WTC11 (cell line): ENCODE data around the gene TM2D1. TPM values are rescaled to one million over a fixed set of nuclear protein-coding genes. Genes with fewer than 3 reads are reported as not detected.

Source experiments
- ATAC-seq: fragments of 200-7000 bp; cut with Tn5 transposase; 2 replicates; pipeline ENCODE4 v1.10.0; 2021; ENCODE audit warnings: mild to moderate bottlenecking, moderate library complexity
- CTCF ChIA-PET: fragments of 300-600 bp; sonication (Branson Sonifier 250); formaldehyde crosslinking; loops from one replicate; lab custom pipeline; 2021; ENCODE audit warnings: antibody characterized with exemption; lab: Charles Lee
- POLR2A ChIA-PET: fragments of 350-600 bp; sonication (Branson Sonifier 250); formaldehyde crosslinking; loops from one replicate; lab custom pipeline; 2021; ENCODE audit warnings: antibody characterized with exemption; lab: Charles Lee
- DNase-seq: peaks from one replicate; pipeline ENCODE4 v3.0.0; 2021; ENCODE audit warnings: low spot score
- H3K27ac Mint-ChIP-seq: 2 replicates; pipeline ENCODE4 v1.8.0; 2021; ENCODE audit warnings: mixed read lengths
- H3K27me3 Mint-ChIP-seq: 2 replicates; pipeline ENCODE4 v1.8.0; 2021; ENCODE audit warnings: low read depth, mild to moderate bottlenecking, moderate library complexity, mixed read lengths
- H3K36me3 Mint-ChIP-seq: 2 replicates; pipeline ENCODE4 v1.8.0; 2021; ENCODE audit warnings: mixed read lengths
- H3K4me1 Mint-ChIP-seq: 2 replicates; pipeline ENCODE4 v1.8.0; 2022; ENCODE audit warnings: mixed read lengths
- H3K4me3 Mint-ChIP-seq: 2 replicates; pipeline ENCODE4 v1.8.0; 2021; ENCODE audit warnings: mild to moderate bottlenecking, moderate library complexity, mixed read lengths
- H3K9me3 Mint-ChIP-seq: 2 replicates; pipeline ENCODE4 v1.8.0; 2021; ENCODE audit warnings: mixed read lengths
- CREM ChIP-seq: sonication (generic); formaldehyde crosslinking; IDR thresholded peaks from 2 replicates; pipeline ENCODE4 v1.8.1; 2022; ENCODE audit warnings: mild to moderate bottlenecking, missing genetic modification reagents, moderate library complexity
- ESRRA ChIP-seq: sonication (generic); formaldehyde crosslinking; IDR thresholded peaks from 2 replicates; pipeline ENCODE4 v1.8.1; 2022; ENCODE audit warnings: mild to moderate bottlenecking, missing genetic modification reagents, borderline replicate concordance
- FOXP1 ChIP-seq: sonication (generic); formaldehyde crosslinking; IDR thresholded peaks from 2 replicates; pipeline ENCODE4 v1.8.0; 2022; ENCODE audit warnings: missing genetic modification reagents, mild to moderate bottlenecking, moderate library complexity, borderline replicate concordance
- GRHL2 ChIP-seq: fragments of 250-450 bp; sonication (Bioruptor Pico); IDR thresholded peaks from 2 replicates; pipeline ENCODE4 v1.8.0; 2022; ENCODE audit warnings: mild to moderate bottlenecking, moderate library complexity; ENCODE audit not compliant: insufficient replicate concordance, severe bottlenecking
- HMGA2 ChIP-seq: fragments of 250-450 bp; sonication (Bioruptor Pico); IDR thresholded peaks from 2 replicates; pipeline ENCODE4 v1.4.0; 2021; ENCODE audit warnings: mild to moderate bottlenecking, moderate library complexity
- MXD4 ChIP-seq: fragments of 250-450 bp; sonication (Bioruptor Pico); IDR thresholded peaks from 2 replicates; pipeline ENCODE4 v1.8.0; 2021; ENCODE audit warnings: mild to moderate bottlenecking, moderate library complexity, borderline replicate concordance
- NFE2L1 ChIP-seq: sonication (generic); formaldehyde crosslinking; IDR thresholded peaks from 2 replicates; pipeline ENCODE4 v1.8.1; 2023; ENCODE audit warnings: missing genetic modification reagents
- PRDM15 ChIP-seq: sonication (generic); formaldehyde crosslinking; IDR thresholded peaks from 2 replicates; pipeline ENCODE4 v1.8.0; 2022; ENCODE audit warnings: missing genetic modification reagents
- SMAD3 ChIP-seq: sonication (generic); formaldehyde crosslinking; IDR thresholded peaks from 2 replicates; pipeline ENCODE4 v1.8.0; 2022; ENCODE audit warnings: missing genetic modification reagents, mild to moderate bottlenecking, borderline replicate concordance
- SOX15 ChIP-seq: fragments of 250-450 bp; sonication (Bioruptor Pico); IDR thresholded peaks from 2 replicates; pipeline ENCODE4 v1.9.0; 2021; ENCODE audit warnings: mild to moderate bottlenecking
- ZNF121 ChIP-seq: sonication (generic); formaldehyde crosslinking; IDR thresholded peaks from 2 replicates; pipeline ENCODE4 v1.8.0; 2023; ENCODE audit warnings: missing genetic modification reagents
- ZNF138 ChIP-seq: sonication (generic); formaldehyde crosslinking; conservative IDR thresholded peaks from 2 replicates; pipeline ENCODE4 v1.8.1; 2022; ENCODE audit warnings: mild to moderate bottlenecking, moderate library complexity, missing genetic modification reagents
- ZNF219 ChIP-seq: sonication (generic); formaldehyde crosslinking; IDR thresholded peaks from 2 replicates; pipeline ENCODE4 v1.8.0; 2023; ENCODE audit warnings: missing genetic modification reagents, mild to moderate bottlenecking, borderline replicate concordance
- ZNF232 ChIP-seq: sonication (generic); formaldehyde crosslinking; IDR thresholded peaks from 2 replicates; pipeline ENCODE4 v1.8.0; 2022; ENCODE audit warnings: mild to moderate bottlenecking, missing genetic modification reagents
- ZNF263 ChIP-seq: sonication (generic); formaldehyde crosslinking; IDR thresholded peaks from 2 replicates; pipeline ENCODE4 v1.8.1; 2022; ENCODE audit warnings: low read depth, mild to moderate bottlenecking, moderate library complexity, missing genetic modification reagents
- ZNF423 ChIP-seq: fragments of 250-450 bp; sonication (Bioruptor Pico); IDR thresholded peaks from 2 replicates; pipeline ENCODE4 v2.1.2; 2022; ENCODE audit warnings: mild to moderate bottlenecking, moderate library complexity
- ZNF425 ChIP-seq: fragments of 250-450 bp; sonication (Bioruptor Pico); conservative IDR thresholded peaks from 2 replicates; pipeline ENCODE4 v1.9.0; 2021; ENCODE audit warnings: mild to moderate bottlenecking
- ZNF671 ChIP-seq: fragments of 250-450 bp; sonication (Bioruptor Pico); IDR thresholded peaks from 2 replicates; pipeline ENCODE4 v1.8.0; 2021; ENCODE audit warnings: mild to moderate bottlenecking
- total RNA-seq: library from RNA; stranded (reverse); gene quantifications from 3 replicates; pipeline ENCODE4 v1.2.3, GENCODE V29; 2021
- TF ChIP-seq, protein P1 (sequence below): sonication (generic); formaldehyde crosslinking; IDR thresholded peaks from 2 replicates; pipeline ENCODE4 v1.8.0; 2022; ENCODE audit warnings: mild to moderate bottlenecking, missing genetic modification reagents
- TF ChIP-seq, protein P2 (sequence below): fragments of 200-600 bp; IDR thresholded peaks from 2 replicates; pipeline ENCODE4 v1.8.0; 2022; ENCODE audit warnings: antibody characterized with exemption
- TF ChIP-seq, protein P3 (sequence below): fragments of 250-450 bp; sonication (Bioruptor Pico); IDR thresholded peaks from 2 replicates; pipeline ENCODE4 v1.9.0; 2021; ENCODE audit warnings: moderate library complexity, mild to moderate bottlenecking, inconsistent platforms, borderline replicate concordance
- TF ChIP-seq, protein P4 (sequence below): fragments of 250-450 bp; sonication (Bioruptor Pico); IDR thresholded peaks from 2 replicates; pipeline ENCODE4 v1.9.0; 2021; ENCODE audit warnings: mild to moderate bottlenecking

Gene TM2D1
- total RNA-seq, 1 experiment from 2014 or later, result 21.6 TPM

GRCh38 chr1:61753998-61754508 lies 29.1 kb upstream of the TM2D1 start (continued):
- no peak for TF ChIP-seq ZNF671 (CRISPR knock-in tag)
- no peak for TF ChIP-seq HMGA2
- TF ChIP-seq GRHL2, result no peak
- no peak for TF ChIP-seq MXD4 (CRISPR knock-in tag)
- TF ChIP-seq ZNF219 (CRISPR knock-in tag), result no peak
- TF ChIP-seq SMAD3, result no peak
- TF ChIP-seq, protein P1, sequence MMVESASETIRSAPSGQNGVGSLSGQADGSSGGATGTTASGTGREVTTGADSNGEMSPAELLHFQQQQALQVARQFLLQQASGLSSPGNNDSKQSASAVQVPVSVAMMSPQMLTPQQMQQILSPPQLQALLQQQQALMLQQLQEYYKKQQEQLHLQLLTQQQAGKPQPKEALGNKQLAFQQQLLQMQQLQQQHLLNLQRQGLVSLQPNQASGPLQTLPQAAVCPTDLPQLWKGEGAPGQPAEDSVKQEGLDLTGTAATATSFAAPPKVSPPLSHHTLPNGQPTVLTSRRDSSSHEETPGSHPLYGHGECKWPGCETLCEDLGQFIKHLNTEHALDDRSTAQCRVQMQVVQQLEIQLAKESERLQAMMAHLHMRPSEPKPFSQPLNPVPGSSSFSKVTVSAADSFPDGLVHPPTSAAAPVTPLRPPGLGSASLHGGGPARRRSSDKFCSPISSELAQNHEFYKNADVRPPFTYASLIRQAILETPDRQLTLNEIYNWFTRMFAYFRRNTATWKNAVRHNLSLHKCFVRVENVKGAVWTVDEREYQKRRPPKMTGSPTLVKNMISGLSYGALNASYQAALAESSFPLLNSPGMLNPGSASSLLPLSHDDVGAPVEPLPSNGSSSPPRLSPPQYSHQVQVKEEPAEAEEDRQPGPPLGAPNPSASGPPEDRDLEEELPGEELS (CRISPR knock-in tag), result no peak

DNA sequence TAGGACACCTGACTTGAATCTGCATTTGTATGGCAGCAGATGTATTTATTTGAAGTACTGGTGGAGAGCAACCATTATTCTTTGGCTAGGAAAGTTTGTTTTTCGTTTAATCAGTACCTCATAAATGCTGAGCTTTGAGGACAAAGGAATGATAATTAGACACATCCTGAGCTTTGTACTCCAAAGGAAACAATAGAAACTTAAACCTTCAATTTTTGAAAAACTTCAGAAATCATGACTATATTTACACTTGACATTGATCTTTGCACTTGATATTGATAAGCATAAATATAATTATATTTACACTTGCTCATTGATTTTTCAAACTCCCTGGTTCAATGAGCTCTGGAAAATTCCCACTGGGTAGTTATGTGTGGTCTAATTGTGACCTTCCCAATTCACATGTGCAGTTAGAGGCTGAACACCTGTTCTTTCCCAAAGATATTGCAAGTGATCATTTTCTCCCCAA lies 28.0 kb upstream of the TM2D1 start:
- H3K36me3 Mint-ChIP-seq, result peaks cover 3% of the 10 kb centered on the region; the same call in 1 of the 2 replicates
- H3K27me3 Mint-ChIP-seq, result no peaks in the 10 kb centered on the region
- POLR2A ChIA-PET, result no interaction called here
- no peak overlapping the region for H3K27ac Mint-ChIP-seq
- no peaks in the 10 kb centered on the region for H3K9me3 Mint-ChIP-seq
- CTCF ChIA-PET, result no interaction called here
- TF ChIP-seq SOX15 (no peak), ZNF423 (no peak), ZNF121 (CRISPR knock-in tag) (no peak), ESRRA (no peak), CREM (no peak), FOXP1 (CRISPR knock-in tag) (no peak), ZNF425 (CRISPR knock-in tag) (no peak), ZNF232 (no peak), PRDM15 (CRISPR knock-in tag) (no peak), NFE2L1 (CRISPR knock-in tag) (no peak), ZNF138 (CRISPR knock-in tag) (no peak), ZNF263 (CRISPR knock-in tag) (no peak)
- TF ChIP-seq, protein P2, sequence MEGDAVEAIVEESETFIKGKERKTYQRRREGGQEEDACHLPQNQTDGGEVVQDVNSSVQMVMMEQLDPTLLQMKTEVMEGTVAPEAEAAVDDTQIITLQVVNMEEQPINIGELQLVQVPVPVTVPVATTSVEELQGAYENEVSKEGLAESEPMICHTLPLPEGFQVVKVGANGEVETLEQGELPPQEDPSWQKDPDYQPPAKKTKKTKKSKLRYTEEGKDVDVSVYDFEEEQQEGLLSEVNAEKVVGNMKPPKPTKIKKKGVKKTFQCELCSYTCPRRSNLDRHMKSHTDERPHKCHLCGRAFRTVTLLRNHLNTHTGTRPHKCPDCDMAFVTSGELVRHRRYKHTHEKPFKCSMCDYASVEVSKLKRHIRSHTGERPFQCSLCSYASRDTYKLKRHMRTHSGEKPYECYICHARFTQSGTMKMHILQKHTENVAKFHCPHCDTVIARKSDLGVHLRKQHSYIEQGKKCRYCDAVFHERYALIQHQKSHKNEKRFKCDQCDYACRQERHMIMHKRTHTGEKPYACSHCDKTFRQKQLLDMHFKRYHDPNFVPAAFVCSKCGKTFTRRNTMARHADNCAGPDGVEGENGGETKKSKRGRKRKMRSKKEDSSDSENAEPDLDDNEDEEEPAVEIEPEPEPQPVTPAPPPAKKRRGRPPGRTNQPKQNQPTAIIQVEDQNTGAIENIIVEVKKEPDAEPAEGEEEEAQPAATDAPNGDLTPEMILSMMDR, result no peak
- TF ChIP-seq, protein P3, sequence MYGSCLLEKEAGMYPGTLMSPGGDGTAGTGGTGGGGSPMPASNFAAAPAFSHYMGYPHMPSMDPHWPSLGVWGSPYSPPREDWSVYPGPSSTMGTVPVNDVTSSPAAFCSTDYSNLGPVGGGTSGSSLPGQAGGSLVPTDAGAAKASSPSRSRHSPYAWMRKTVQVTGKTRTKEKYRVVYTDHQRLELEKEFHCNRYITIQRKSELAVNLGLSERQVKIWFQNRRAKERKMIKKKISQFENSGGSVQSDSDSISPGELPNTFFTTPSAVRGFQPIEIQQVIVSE (CRISPR knock-in tag), result no peak
- TF ChIP-seq, protein P4, sequence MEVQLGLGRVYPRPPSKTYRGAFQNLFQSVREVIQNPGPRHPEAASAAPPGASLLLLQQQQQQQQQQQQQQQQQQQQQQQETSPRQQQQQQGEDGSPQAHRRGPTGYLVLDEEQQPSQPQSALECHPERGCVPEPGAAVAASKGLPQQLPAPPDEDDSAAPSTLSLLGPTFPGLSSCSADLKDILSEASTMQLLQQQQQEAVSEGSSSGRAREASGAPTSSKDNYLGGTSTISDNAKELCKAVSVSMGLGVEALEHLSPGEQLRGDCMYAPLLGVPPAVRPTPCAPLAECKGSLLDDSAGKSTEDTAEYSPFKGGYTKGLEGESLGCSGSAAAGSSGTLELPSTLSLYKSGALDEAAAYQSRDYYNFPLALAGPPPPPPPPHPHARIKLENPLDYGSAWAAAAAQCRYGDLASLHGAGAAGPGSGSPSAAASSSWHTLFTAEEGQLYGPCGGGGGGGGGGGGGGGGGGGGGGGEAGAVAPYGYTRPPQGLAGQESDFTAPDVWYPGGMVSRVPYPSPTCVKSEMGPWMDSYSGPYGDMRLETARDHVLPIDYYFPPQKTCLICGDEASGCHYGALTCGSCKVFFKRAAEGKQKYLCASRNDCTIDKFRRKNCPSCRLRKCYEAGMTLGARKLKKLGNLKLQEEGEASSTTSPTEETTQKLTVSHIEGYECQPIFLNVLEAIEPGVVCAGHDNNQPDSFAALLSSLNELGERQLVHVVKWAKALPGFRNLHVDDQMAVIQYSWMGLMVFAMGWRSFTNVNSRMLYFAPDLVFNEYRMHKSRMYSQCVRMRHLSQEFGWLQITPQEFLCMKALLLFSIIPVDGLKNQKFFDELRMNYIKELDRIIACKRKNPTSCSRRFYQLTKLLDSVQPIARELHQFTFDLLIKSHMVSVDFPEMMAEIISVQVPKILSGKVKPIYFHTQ (CRISPR knock-in tag), result no peak
- DNase-seq, result no peak
- H3K4me1 Mint-ChIP-seq, result peaks cover 37% of the 10 kb centered on the region
- no peak overlapping the region for H3K4me3 Mint-ChIP-seq
- ATAC-seq, result no peak
